Neural progenitor cell (in vitro differentiated cells): ENCODE measurements around the gene SLC6A12.

Experiments used
- EZH2 ChIP-seq: fragments of 200-600 bp; sonication (generic); IDR thresholded peaks from 2 replicates; pipeline ENCODE4 v1.6.1; 2017; ENCODE audit warnings: antibody characterized with exemption, mild to moderate bottlenecking, moderate library complexity
- EZH2phosphoT487 ChIP-seq: fragments of 200-600 bp; sonication (generic); IDR thresholded peaks from 2 replicates; pipeline ENCODE4 v1.6.1; 2017; ENCODE audit warnings: antibody characterized with exemption
- TF ChIP-seq, protein P1 (sequence below): fragments of 200-600 bp; sonication (generic); IDR thresholded peaks from 2 replicates; pipeline ENCODE4 v1.5.1; 2017; ENCODE audit warnings: antibody characterized with exemption, mild to moderate bottlenecking

DNA sequence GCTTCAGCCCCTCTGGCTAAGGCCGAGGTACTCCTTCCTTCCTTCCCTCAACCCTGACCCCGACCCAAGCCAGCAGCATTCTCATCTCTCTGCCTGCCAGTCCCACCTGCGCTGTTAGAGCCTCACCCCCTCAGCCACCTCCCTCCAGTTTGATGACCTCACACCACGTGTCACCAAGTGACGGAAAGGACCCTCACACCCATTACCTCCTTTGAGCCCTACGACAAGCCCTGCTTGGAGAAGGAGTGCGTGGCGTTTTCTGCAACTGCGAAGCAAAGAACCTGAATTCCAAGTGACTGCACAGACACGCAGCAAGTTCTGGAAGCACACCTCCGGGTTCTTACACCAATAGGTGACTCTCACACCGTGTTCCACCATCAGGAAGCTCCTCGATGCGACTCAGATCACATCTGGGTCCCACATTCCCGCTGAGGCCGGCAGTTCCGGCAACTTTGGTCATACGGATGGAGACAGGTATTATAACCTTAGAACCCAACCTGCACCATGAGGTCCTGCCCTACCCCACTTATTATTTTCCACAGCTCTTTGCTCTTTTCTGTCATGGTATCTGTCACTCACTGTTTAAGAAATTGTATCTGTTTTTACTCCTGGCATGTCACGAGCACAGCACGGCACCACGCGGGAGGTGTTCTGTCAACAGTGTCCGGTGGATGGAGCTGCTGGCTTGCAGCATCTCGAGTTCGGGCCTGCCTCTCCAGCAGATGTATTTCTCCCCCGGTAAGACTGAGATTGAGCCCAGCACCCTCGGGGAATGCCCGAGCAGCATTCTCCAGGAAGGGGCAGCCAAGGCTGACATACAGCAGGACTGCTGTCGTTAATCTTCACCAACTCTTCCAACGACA lies 5.0 kb upstream of the SLC6A12 start:
- TF ChIP-seq, protein P1, sequence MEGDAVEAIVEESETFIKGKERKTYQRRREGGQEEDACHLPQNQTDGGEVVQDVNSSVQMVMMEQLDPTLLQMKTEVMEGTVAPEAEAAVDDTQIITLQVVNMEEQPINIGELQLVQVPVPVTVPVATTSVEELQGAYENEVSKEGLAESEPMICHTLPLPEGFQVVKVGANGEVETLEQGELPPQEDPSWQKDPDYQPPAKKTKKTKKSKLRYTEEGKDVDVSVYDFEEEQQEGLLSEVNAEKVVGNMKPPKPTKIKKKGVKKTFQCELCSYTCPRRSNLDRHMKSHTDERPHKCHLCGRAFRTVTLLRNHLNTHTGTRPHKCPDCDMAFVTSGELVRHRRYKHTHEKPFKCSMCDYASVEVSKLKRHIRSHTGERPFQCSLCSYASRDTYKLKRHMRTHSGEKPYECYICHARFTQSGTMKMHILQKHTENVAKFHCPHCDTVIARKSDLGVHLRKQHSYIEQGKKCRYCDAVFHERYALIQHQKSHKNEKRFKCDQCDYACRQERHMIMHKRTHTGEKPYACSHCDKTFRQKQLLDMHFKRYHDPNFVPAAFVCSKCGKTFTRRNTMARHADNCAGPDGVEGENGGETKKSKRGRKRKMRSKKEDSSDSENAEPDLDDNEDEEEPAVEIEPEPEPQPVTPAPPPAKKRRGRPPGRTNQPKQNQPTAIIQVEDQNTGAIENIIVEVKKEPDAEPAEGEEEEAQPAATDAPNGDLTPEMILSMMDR: no peak
- TF ChIP-seq EZH2phosphoT487: no peak
- TF ChIP-seq EZH2: no peak
